ENCODE results near the gene HOGA1. TPM values are rescaled to one million over a fixed set of nuclear protein-coding genes. Genes with fewer than 3 reads are reported as not detected.

Gene HOGA1
- total RNA-seq, 4 donors from 2014 or later: 0.67 to 4.5 (median 0.93) TPM

DNA sequence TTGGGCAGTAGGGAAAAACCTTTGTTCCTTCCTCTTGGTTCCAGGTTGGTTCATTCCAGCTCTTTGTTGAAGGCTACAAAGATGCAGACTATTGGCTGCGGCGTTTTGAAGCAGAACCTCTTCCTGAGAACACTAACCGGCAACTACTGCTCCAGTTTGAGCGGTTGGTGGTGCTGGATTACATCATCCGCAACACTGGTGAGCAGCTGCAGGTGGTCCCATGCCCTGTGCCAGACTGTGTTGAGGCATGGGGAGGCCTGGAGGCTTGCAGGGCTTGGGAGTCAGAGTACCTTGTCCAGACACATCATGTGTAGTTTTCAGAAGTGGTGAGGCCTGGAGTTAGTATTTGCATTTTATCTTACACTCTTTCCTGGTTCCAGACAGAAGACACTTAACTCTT lies 72.6 kb downstream of the HOGA1 start:
- TF ChIP-seq POLR2A (IDR thresholded peaks at IDR 0.05): no peak
- TF ChIP-seq, protein P1, sequence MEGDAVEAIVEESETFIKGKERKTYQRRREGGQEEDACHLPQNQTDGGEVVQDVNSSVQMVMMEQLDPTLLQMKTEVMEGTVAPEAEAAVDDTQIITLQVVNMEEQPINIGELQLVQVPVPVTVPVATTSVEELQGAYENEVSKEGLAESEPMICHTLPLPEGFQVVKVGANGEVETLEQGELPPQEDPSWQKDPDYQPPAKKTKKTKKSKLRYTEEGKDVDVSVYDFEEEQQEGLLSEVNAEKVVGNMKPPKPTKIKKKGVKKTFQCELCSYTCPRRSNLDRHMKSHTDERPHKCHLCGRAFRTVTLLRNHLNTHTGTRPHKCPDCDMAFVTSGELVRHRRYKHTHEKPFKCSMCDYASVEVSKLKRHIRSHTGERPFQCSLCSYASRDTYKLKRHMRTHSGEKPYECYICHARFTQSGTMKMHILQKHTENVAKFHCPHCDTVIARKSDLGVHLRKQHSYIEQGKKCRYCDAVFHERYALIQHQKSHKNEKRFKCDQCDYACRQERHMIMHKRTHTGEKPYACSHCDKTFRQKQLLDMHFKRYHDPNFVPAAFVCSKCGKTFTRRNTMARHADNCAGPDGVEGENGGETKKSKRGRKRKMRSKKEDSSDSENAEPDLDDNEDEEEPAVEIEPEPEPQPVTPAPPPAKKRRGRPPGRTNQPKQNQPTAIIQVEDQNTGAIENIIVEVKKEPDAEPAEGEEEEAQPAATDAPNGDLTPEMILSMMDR (IDR thresholded peaks at IDR 0.05): no peak
- intact Hi-C loops (cut with DNase I): no loop called here
- H3K4me3 ChIP-seq (replicated peaks in 1 of 3): no peak overlapping the region
- no peaks in the 10 kb centered on the region for H3K4me1 ChIP-seq
- H3K27me3 ChIP-seq: no peaks in the 10 kb centered on the region
- H3K36me3 ChIP-seq: peaks cover 26 to 42% of the 10 kb centered on the region in 2 donors
- WGBS, 2 donors: 93% methylated on average over 5 of the region's 5 CpGs
- no peaks in the 10 kb centered on the region for H3K9me3 ChIP-seq
- H3K27ac ChIP-seq: no peak overlapping the region
- DNase-seq: no peak

DNA sequence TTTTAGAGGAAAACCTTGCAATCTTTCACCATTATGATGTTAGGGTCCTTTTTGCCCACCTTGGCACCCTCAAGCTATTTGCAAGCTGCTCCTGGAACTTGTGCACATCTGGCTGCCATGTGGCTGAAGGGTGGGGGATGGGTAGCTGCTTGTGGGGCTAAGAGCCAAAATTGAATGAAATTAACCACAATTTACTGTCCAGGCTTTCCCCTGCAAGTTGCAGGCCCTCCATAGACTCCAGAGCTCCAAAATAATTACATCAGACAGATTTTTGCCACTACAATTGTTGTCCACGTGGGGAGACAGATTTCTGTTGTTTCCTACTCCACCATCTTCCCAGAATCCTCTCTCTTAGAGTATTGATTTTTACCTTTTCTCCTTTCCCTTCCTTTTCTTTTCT lies 75.4 kb downstream of the HOGA1 start:
- TF ChIP-seq, protein P1 (IDR thresholded peaks at IDR 0.05): no peak
- TF ChIP-seq POLR2A (IDR thresholded peaks at IDR 0.05): no peak

More for the DNA sequence above, 75.4 kb downstream of the HOGA1 start:
- DNase-seq: no peak
- Histone ChIP-seq H3K27ac (no peak overlapping the region), H3K4me1 (peaks cover 4 to 5% of the 10 kb centered on the region in 2 donors), H3K36me3 (peaks cover 16 to 32% of the 10 kb centered on the region in 2 donors), H3K9me3 (no peaks in the 10 kb centered on the region), H3K4me3 (replicated peaks in 1 of 3) (no peak overlapping the region), H3K27me3 (no peaks in the 10 kb centered on the region)
- WGBS, 2 donors: 69 to 73% methylated on average over 1 of the region's 1 CpG
- intact Hi-C loops (cut with DNase I): no loop called here

Other genes with a start within 250 kb of the HOGA1 start
- gene FRAT2, start 249.7 kb upstream of the HOGA1 start, total RNA-seq: 10 to 100 TPM; 19.5 to 23.2 (median 21.8) TPM
- 10 to 100 TPM in 3 of 4 donors, 1 to 10 TPM in 1; 8.3 to 27.4 (median 15.0) TPM for gene RRP12, start 183.0 kb upstream of the HOGA1 start, total RNA-seq
- gene PGAM1, start 158.2 kb upstream of the HOGA1 start, total RNA-seq: 100 to 1,000 TPM; 157 to 269 (median 191) TPM
- gene EXOSC1, start 138.4 kb upstream of the HOGA1 start, total RNA-seq: 10 to 100 TPM; 23.6 to 51.1 (median 29.2) TPM
- gene ZDHHC16, start 138.2 kb upstream of the HOGA1 start, total RNA-seq: 10 to 100 TPM; 36.1 to 52.5 (median 36.5) TPM
- 10 to 100 TPM; 64.7 to 85.7 (median 75.2) TPM for gene MMS19, start 86.0 kb upstream of the HOGA1 start, total RNA-seq
- 10 to 100 TPM in 3 of 4 donors, 1 to 10 TPM in 1; 7.8 to 27.8 (median 20.0) TPM for gene UBTD1, start 85.5 kb upstream of the HOGA1 start, total RNA-seq
- gene ANKRD2, start 11.6 kb upstream of the HOGA1 start, total RNA-seq: not detected
- 1 to 10 TPM in 2 of 4 donors, not detected in 2; 1.0 to 1.1 TPM for gene C10orf62, start 5.3 kb downstream of the HOGA1 start, total RNA-seq
- gene MORN4, start 49.1 kb downstream of the HOGA1 start, total RNA-seq: 10 to 100 TPM in 2 of 4 donors, 1 to 10 TPM in 2; 4.6 to 18.9 (median 9.7) TPM
- gene PI4K2A, start 56.3 kb downstream of the HOGA1 start, total RNA-seq: 10 to 100 TPM; 19.9 to 31.3 (median 24.1) TPM
- 10 to 100 TPM in 2 of 4 donors, 1 to 10 TPM in 2; 6.7 to 17.8 (median 11.2) TPM for gene AVPI1, start 102.9 kb downstream of the HOGA1 start, total RNA-seq
- 10 to 100 TPM in 2 of 4 donors, 1 to 10 TPM in 2; 6.0 to 46.6 (median 10.5) TPM for gene MARVELD1, start 129.3 kb downstream of the HOGA1 start, total RNA-seq
- gene ZFYVE27, start 152.7 kb downstream of the HOGA1 start, total RNA-seq: 10 to 100 TPM; 18.4 to 43.5 (median 24.8) TPM
- under 1 TPM in 2 of 4 donors, not detected in 2; 0.22 to 0.40 TPM for gene SFRP5, start 187.6 kb downstream of the HOGA1 start, total RNA-seq